ENCODE results near the gene PAX8.

The PAX8 gene

DNA sequence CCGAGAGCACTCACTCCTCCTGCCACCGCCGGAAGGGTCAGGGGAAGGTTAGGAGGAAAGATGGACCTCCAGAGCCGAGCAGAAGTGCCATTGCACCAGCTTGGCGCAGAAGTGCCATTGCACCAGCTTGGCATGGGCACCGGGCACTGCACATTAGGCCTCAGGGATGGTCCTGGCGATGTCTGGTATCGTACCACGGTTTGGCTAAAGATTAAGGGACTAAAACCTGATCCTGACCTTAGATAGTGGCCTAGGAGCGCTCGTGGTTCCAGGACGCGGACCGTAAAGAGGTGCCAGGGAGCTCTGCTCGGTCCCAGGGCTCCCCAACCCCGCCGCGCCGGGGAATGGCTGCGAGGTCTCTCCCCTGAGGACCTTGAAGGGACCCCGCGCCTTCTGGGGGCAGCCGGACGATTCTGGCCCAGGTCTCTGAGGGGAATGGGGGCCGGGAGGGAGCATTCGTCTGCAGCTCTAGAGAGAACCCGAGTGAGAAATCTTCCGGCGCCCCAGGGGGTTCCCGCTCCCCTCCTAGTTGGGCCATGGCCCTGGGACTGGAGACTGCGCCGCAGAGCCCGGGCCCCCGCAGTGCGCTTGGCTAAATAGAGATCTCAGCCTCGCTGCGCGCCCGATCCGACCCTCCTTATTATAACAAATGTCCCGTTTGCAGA, 1.8 kb downstream of the PAX8 start:
- DNase-seq (ENCODE audit: low read depth): no peak
- TF ChIP-seq CTCF (IDR thresholded peaks at IDR 0.05; ENCODE audit: low read depth, low read length, missing control alignments): no peak
- peak overlapping the region; percentile 31 for H3K4me3 ChIP-seq (ENCODE audit: low read depth, low read length)
- in situ Hi-C loops (cut with HindIII; ENCODE audit: low sequenced_read_pairs): no loop called here

GRCh38 chr2:113276216-113276760, 2.4 kb downstream of the PAX8 start:
- in situ Hi-C loops (cut with HindIII; ENCODE audit: low sequenced_read_pairs): no loop called here
- no peak for DNase-seq (ENCODE audit: low read depth)
- H3K4me3 ChIP-seq (ENCODE audit: low read depth, low read length): peak overlapping the region; percentile 31
- TF ChIP-seq CTCF (IDR thresholded peaks at IDR 0.05; ENCODE audit: low read depth, low read length, missing control alignments): no peak

GRCh38 chr2:113275556-113276215, 3.0 kb downstream of the PAX8 start:
- H3K4me3 ChIP-seq (ENCODE audit: low read depth, low read length): peak overlapping the region; percentile 31
- no peak for DNase-seq (ENCODE audit: low read depth)
- in situ Hi-C loops (cut with HindIII; ENCODE audit: low sequenced_read_pairs): no loop called here
- TF ChIP-seq CTCF (IDR thresholded peaks at IDR 0.05; ENCODE audit: low read depth, low read length, missing control alignments): no peak

DNA sequence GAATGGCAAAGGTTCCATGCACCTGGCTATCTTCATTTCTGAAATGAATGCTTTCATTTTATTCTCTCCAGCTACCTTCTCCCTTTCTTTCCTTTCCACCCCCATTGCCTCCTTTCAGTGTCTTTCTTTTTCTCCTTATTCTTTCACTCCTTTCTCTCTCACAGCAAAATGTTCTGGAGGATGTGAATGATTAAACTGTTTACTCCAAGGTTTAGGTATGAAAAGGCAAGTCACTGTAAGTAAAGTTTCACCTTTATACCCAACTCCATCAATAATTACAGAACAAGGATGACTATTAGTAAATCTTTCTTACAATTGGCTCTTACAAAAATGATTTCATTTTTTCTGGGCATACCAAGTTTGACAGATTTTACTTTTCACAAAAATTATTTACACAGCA, 4.3 kb downstream of the PAX8 start:
- in situ Hi-C loops (cut with HindIII; ENCODE audit: low sequenced_read_pairs): loop anchor here (5.0 kb wide), 1 partner anchor 42 kb away; no protein-coding TSS in a partner anchor
- DNase-seq (ENCODE audit: low read depth): no peak
- H3K4me3 ChIP-seq (ENCODE audit: low read depth, low read length): no peak overlapping the region
- no peak for TF ChIP-seq CTCF (IDR thresholded peaks at IDR 0.05; ENCODE audit: low read depth, low read length, missing control alignments)

GRCh38 chr2:113273981-113274380, 4.7 kb downstream of the PAX8 start:
- in situ Hi-C loops (cut with HindIII; ENCODE audit: low sequenced_read_pairs): loop anchor here (5.0 kb wide), 1 partner anchor 42 kb away; no protein-coding TSS in a partner anchor
- no peak overlapping the region for H3K4me3 ChIP-seq (ENCODE audit: low read depth, low read length)
- no peak for DNase-seq (ENCODE audit: low read depth)
- no peak for TF ChIP-seq CTCF (IDR thresholded peaks at IDR 0.05; ENCODE audit: low read depth, low read length, missing control alignments)

DNA sequence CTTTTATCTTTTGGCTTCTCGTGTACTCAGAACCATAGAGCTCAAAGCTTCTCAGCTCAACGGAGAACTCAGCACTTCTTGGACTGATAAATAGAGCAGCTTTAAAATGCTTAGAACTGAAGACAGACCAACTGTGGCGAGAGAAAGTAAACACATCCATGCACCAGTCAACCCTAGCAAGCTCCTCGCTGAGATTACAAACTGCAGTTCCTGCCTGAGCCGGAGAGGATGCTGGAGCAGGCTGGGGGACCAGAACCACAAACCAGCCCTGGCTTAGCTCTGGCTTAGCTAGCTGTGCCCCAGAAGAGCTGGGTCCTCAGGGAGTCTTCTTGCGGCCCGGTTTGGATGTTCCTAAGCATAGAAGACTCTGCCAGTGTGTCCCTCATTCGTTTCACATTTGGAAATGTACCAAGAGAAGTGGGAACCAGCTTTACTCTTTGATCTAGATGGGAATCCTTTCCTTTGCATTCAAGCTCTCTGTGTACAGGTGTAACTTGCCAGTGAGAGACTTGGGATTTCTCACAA, 5.6 kb downstream of the PAX8 start:
- in situ Hi-C loops (cut with HindIII; ENCODE audit: low sequenced_read_pairs): loop anchor here (5.0 kb wide), 1 partner anchor 41 kb away; no protein-coding TSS in a partner anchor
- TF ChIP-seq CTCF (IDR thresholded peaks at IDR 0.05; ENCODE audit: low read depth, low read length, missing control alignments): peak; percentile 62
- H3K4me3 ChIP-seq (ENCODE audit: low read depth, low read length): no peak overlapping the region
- DNase-seq (ENCODE audit: low read depth): no peak
